Spleen (tissue), 11 donors: ENCODE results near the gene LRMDA. TPM values are rescaled to one million over a fixed set of nuclear protein-coding genes. Genes with fewer than 3 reads are reported as not detected.
A peak's percentile ranks its signal among the peaks of the same experiment; 100 is the strongest.

Experiments
- DNase-seq: peaks from one replicate; pipeline ENCODE4 v3.0.0-alpha.2; 2020
- H3K27ac ChIP-seq, 8 donors: fragments of 200-600 bp; sonication (generic) in 7 of 8; 1 replicate in 4 of 8; 2 replicates in 4 of 8; pipeline versions ENCODE4 v1.5.0 to v1.8.0; 2016 to 2021; ENCODE audit warnings: inconsistent platforms in 4 of 8, mild to moderate bottlenecking in 4 of 8, moderate library complexity in 1 of 8
- H3K27me3 ChIP-seq, 7 donors: fragments of 200-600 bp; sonication (generic) in 6 of 7; replicated peaks in 1 of 7; 1 replicate in 4 of 7; 2 replicates in 3 of 7; pipeline versions ENCODE4 v1.5.0 to v1.8.0; 2016 to 2021; ENCODE audit warnings: inconsistent platforms in 3 of 7, mild to moderate bottlenecking in 1 of 7
- H3K36me3 ChIP-seq, 6 donors: fragments of 200-600 bp; sonication (generic) in 5 of 6; 1 replicate in 4 of 6; 2 replicates in 2 of 6; pipeline versions ENCODE4 v1.5.0 to v1.8.0; 2016 to 2021; ENCODE audit warnings: inconsistent platforms in 2 of 6
- H3K4me1 ChIP-seq, 6 donors: fragments of 200-600 bp; sonication (generic) in 5 of 6; 1 replicate in 3 of 6; 2 replicates in 3 of 6; pipeline versions ENCODE4 v1.5.0 to v1.8.0; 2016 to 2021; ENCODE audit warnings: inconsistent platforms in 3 of 6
- H3K4me3 ChIP-seq, 8 donors: fragments of 200-600 bp; sonication (generic) in 7 of 8; 1 replicate in 4 of 8; 2 replicates in 4 of 8; pipeline versions ENCODE4 v1.5.0 to v1.8.0; 2016 to 2021; ENCODE audit warnings: inconsistent platforms in 4 of 8, mild to moderate bottlenecking in 4 of 8, moderate library complexity in 2 of 8
- H3K9me3 ChIP-seq, 8 donors: fragments of 200-600 bp; sonication (generic) in 7 of 8; 1 replicate in 4 of 8; 2 replicates in 4 of 8; pipeline versions ENCODE4 v1.5.0 to v1.8.0; 2016 to 2021; ENCODE audit warnings: inconsistent platforms in 4 of 8
- CTCF ChIP-seq, 11 experiments: fragments of 200-600 bp in 7 of 11; fragments of 450-650 bp in 4 of 11; sonication (generic) in 4 of 11; IDR thresholded peaks in 8 of 11; conservative IDR thresholded peaks in 3 of 11; 1 replicate in 7 of 11; 2 replicates in 4 of 11; pipeline versions ENCODE4 v1.4.0 to v1.8.0; 2016 to 2021; ENCODE audit warnings: antibody characterized with exemption in 11 of 11, inconsistent platforms in 4 of 11, mild to moderate bottlenecking in 1 of 11
- POLR2A ChIP-seq, 3 donors: fragments of 450-650 bp; IDR thresholded peaks; one replicate each; pipeline ENCODE4 v1.5.1; 2017; ENCODE audit warnings: antibody characterized with exemption in 3 of 3, mild to moderate bottlenecking in 1 of 3
- POLR2AphosphoS5 ChIP-seq, 3 donors: sonication (generic); formaldehyde crosslinking; IDR thresholded peaks; one replicate each; pipeline ENCODE4 v1.5.1; 2017; ENCODE audit warnings: antibody characterized with exemption in 3 of 3
- WGBS, 5 donors: extraction: QIAGEN DNeasy Blood & Tissue Kit in 3 of 5; methylation state at CpG; one replicate each; pipeline versions ENCODE4 v1.1.5 to v1.1.7; 2013 to 2018; 5-methylcytosine and 5-hydroxymethylcytosine counted together
- intact Hi-C: fragments of 100-400 bp; cut with DNase I; formaldehyde crosslinking; loops from one replicate; pipeline ENCODE4 v1.15.0; 2023; ENCODE audit warnings: low total_unique reads
- polyA plus RNA-seq, 3 donors: library from polyadenylated mRNA; stranded (reverse); fragments of 200-250 nt; gene quantifications; one replicate each; pipeline ENCODE4 v1.2.1, GENCODE V29; 2013
- total RNA-seq, 7 donors: library from RNA; depleted of rRNA in 3 of 7; stranded (reverse); fragments of >200 nt in 3 of 7; fragmentation: NEBNext Ultra II Directional in 4 of 7; extraction: Animal tissue kit (Norgen Biotek cat#: 25700) in 4 of 7; gene quantifications; one replicate each; pipeline versions ENCODE4 v1.1.0 to v1.2.1, GENCODE V29; 2016 to 2021
- donor health status: healthy with polysubstance abuse.
- donor health status: DM: no; HTN: no; CAD: no; lungs with moderate emphysema.
- donor health status: DM: no; HTN: no; CAD: no.
- donor health status: Bipolar disorder and iron deficiency.
- donor health status: healthy.
- donor health status: DM: no; HTN: no; CAD: no.
- donor health status: DM: yes; HTN: yes; CAD: no.

The LRMDA gene
- total and polyA plus RNA-seq, 10 donors = 7.3 to 46.6 (median 28.2) TPM

- intact Hi-C loops = no loop called here
- Histone ChIP-seq H3K9me3 (no peaks in the 10 kb centered on the region), H3K27ac (peak overlapping the region in 1 of 8 donors; percentile 23), H3K4me3 (no peak overlapping the region), H3K36me3 (no peaks in the 10 kb centered on the region), H3K27me3 (no peaks in the 10 kb centered on the region), H3K4me1 (peaks cover 0 to 15% (median 7%) of the 10 kb centered on the region in 6 donors)
- TF ChIP-seq CTCF (IDR thresholded peaks at IDR 0.05 in 8 of 11, conservative IDR thresholded peaks at IDR 0.05 in 3 of 11) = no peak
- TF ChIP-seq POLR2AphosphoS5 (IDR thresholded peaks at IDR 0.05) = no peak
- no peak for TF ChIP-seq POLR2A (IDR thresholded peaks at IDR 0.05)
- DNase-seq = no peak
Measured at GRCh38 chr10:76080451-76080850, 649.0 kb downstream of the LRMDA start.

- intact Hi-C loops = no loop called here
- no peak overlapping the region for H3K4me3 ChIP-seq
- peaks cover 0 to 18% (median 7%) of the 10 kb centered on the region in 6 donors for H3K4me1 ChIP-seq
- TF ChIP-seq POLR2AphosphoS5 (IDR thresholded peaks at IDR 0.05) (no peak), POLR2A (IDR thresholded peaks at IDR 0.05) (no peak), CTCF (IDR thresholded peaks at IDR 0.05 in 8 of 11, conservative IDR thresholded peaks at IDR 0.05 in 3 of 11) (no peak)
- H3K27ac ChIP-seq = peak overlapping the region in 1 of 8 donors; percentile 23
- 80 to 91% (median 86%) methylated on average over 3 of the region's 3 CpGs for WGBS, 5 donors
- H3K27me3 ChIP-seq = no peaks in the 10 kb centered on the region
- no peaks in the 10 kb centered on the region for H3K36me3 ChIP-seq
- H3K9me3 ChIP-seq = no peaks in the 10 kb centered on the region
- DNase-seq = no peak
Measured at GRCh38 chr10:76080991-76081390, 649.6 kb downstream of the LRMDA start.

- H3K27ac ChIP-seq = no peak overlapping the region
- intact Hi-C loops = no loop called here
- no peaks in the 10 kb centered on the region for H3K36me3 ChIP-seq
- H3K4me1 ChIP-seq = peaks cover 0 to 18% (median 4%) of the 10 kb centered on the region in 6 donors
- no peaks in the 10 kb centered on the region for H3K9me3 ChIP-seq
- TF ChIP-seq CTCF (IDR thresholded peaks at IDR 0.05 in 8 of 11, conservative IDR thresholded peaks at IDR 0.05 in 3 of 11) (no peak), POLR2A (IDR thresholded peaks at IDR 0.05) (no peak), POLR2AphosphoS5 (IDR thresholded peaks at IDR 0.05) (no peak)
- DNase-seq = no peak
- 72 to 80% (median 78%) methylated on average over 3 of the region's 3 CpGs for WGBS, 5 donors
- H3K4me3 ChIP-seq = no peak overlapping the region
- H3K27me3 ChIP-seq = no peaks in the 10 kb centered on the region
Measured at GRCh38 chr10:76082232-76082631, 650.8 kb downstream of the LRMDA start.

- Histone ChIP-seq H3K36me3 (no peaks in the 10 kb centered on the region), H3K9me3 (no peaks in the 10 kb centered on the region), H3K4me3 (no peak overlapping the region), H3K4me1 (peaks cover 0 to 13% (median 0%) of the 10 kb centered on the region in 6 donors), H3K27ac (no peak overlapping the region), H3K27me3 (no peaks in the 10 kb centered on the region)
- 60 to 94% (median 68%) methylated on average over 1 of the region's 1 CpG for WGBS, 5 donors
- DNase-seq = no peak
- no peak for TF ChIP-seq CTCF (IDR thresholded peaks at IDR 0.05 in 8 of 11, conservative IDR thresholded peaks at IDR 0.05 in 3 of 11)
- no peak for TF ChIP-seq POLR2AphosphoS5 (IDR thresholded peaks at IDR 0.05)
- TF ChIP-seq POLR2A (IDR thresholded peaks at IDR 0.05) = no peak
- intact Hi-C loops = no loop called here
Measured at GRCh38 chr10:76082956-76083355, 651.5 kb downstream of the LRMDA start.
